Mammary epithelial cell (primary cell): Measurements from ENCODE around the gene GLYATL1.

Source experiments
- CTCF ChIP-seq, 2 donors: IDR thresholded peaks in 1 of 2; conservative IDR thresholded peaks in 1 of 2; 2 replicates each; pipeline ENCODE4 v1.5.1; 2011 to 2012; ENCODE audit warnings: inconsistent platforms in 2 of 2, low read length in 2 of 2, mild to moderate bottlenecking in 2 of 2, control low read depth in 1 of 2, low read depth in 1 of 2; ENCODE audit not compliant: insufficient read depth in 1 of 2; ENCODE audit errors: extremely low read depth in 1 of 2
- EZH2 ChIP-seq: IDR thresholded peaks from 2 replicates; pipeline ENCODE4 v1.6.1; 2012; ENCODE audit warnings: low read length, inconsistent platforms, borderline replicate concordance

- no peak for TF ChIP-seq CTCF (conservative IDR thresholded peaks at IDR 0.05 in 1 of 2, IDR thresholded peaks at IDR 0.05 in 1 of 2; ENCODE audit: extremely low read depth in 1 of 2, insufficient read depth in 1 of 2, low read depth in 1 of 2, low read length in 2 of 2)
- no peak for TF ChIP-seq EZH2
These were observed 41.2 kb upstream of the GLYATL1 start for GRCh38 chr11:58898106-58898505.
